GM10266 (cell line): ENCODE measurements around the gene MCTP2.

Experiments
- DNase-seq: peaks from one replicate; pipeline ENCODE4 v3.0.0; 2012; ENCODE audit errors: extremely low spot score
- CTCF ChIP-seq: IDR thresholded peaks from 2 replicates; pipeline ENCODE4 v1.5.1; 2012; ENCODE audit warnings: mild to moderate bottlenecking, low read depth; ENCODE audit not compliant: control insufficient read depth, insufficient read depth; ENCODE audit errors: missing control alignments

Gene MCTP2

DNA sequence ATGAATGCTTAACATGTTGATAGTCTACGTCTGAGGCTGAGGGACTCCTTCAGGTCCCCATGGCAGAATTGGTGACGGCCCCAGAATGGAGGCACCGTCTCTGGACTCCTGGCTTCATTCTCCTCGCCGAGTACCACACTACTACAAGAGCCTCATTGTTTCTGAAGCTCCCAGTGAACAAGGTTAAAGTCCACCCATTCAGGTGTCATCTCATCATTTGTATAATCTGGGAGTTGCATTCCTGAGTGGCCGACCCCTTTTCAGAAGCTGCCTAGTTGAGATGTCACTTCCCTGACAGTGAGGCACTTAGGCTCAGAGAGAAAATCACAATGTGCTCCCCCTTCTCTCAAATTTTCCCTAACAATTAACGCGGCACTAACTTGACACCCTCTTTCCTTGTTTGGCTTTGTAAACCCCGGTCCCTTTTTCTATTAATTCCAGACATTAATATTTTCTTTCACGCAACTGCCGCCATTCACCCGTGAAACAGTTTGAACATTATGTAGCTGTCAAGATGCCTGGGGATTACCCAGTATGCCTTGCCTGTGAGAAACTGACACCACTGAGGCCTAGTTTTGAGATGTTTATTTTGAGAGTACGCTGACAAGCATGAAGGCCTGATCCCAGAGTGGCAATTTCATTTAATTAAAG, 105.6 kb downstream of the MCTP2 start:
- no peak for TF ChIP-seq CTCF
- no peak for DNase-seq

DNA sequence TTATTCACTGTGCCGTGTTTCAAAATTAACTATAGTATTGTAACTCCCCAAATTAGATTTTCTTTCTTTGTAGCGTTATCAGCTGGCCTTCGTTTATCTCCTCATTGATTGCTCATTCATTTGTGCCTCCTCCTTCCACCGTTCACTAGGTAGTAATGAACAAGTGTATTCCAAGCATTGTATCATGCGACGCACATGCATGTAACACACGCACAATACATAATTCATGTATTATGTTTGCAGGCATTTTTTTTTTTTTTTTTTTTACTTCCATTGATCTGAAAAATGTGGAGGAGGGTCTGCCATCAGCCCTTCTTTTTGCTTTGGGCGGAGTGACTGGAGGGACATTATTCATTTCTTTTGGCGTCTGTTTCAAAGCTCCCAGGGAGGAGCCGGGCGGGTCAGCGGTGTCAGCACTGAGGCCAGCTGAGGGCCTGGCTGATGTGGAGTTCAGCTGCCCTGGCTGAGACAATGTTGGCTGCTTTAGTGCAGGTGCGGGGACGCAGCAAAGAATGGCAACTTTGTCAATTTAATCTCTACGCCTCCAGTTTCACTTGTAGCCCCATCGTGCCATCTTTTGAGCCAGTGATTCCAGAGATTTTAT, 107.0 kb downstream of the MCTP2 start:
- TF ChIP-seq CTCF: no peak
- no peak for DNase-seq

DNA sequence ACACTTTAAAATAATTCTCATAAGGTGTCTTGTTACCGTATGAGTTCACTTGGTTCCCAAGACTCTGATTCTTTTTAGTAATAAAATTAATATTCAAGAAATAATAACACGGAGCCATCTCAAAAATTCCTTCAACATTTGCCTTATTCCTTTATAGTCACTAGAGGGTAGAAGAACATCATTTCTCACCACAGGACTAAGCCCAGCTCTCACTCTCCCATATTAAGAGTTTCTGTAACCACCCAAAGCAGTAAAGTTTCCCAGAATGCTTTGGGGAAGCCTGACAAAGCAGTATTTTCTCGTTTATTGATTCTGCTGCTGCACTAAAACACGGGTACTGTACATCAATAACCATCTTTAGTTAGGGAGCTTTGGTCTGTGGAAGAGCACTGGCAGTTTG, 114.9 kb downstream of the MCTP2 start:
- no peak for DNase-seq
- TF ChIP-seq CTCF: no peak

GRCh38 chr15:94348084-94348483, 116.7 kb downstream of the MCTP2 start:
- DNase-seq: no peak
- no peak for TF ChIP-seq CTCF

DNA sequence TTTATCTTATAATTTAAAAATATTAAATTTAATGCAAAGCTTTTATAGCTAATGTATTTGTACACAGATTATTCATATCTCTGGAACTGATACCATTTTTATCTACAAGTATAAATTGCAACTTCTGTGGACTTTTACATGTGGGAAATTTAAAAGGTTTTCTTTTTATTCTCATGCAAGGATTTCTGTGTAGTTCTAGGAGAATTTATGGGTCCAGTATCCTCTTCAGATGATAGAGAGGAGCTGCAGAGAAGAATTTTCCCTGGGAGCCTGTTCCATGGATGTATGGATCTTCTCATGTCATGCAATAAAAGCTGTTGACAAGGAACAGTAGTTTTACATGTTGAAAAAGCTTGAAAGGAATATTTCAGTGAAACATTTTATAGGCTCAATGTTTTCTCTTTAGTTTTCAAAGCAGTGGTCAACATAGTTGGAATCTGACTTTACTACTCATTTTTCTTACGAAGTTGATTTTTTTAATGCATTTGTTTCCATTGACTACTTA, 119.7 kb downstream of the MCTP2 start:
- TF ChIP-seq CTCF: no peak
- no peak for DNase-seq

DNA sequence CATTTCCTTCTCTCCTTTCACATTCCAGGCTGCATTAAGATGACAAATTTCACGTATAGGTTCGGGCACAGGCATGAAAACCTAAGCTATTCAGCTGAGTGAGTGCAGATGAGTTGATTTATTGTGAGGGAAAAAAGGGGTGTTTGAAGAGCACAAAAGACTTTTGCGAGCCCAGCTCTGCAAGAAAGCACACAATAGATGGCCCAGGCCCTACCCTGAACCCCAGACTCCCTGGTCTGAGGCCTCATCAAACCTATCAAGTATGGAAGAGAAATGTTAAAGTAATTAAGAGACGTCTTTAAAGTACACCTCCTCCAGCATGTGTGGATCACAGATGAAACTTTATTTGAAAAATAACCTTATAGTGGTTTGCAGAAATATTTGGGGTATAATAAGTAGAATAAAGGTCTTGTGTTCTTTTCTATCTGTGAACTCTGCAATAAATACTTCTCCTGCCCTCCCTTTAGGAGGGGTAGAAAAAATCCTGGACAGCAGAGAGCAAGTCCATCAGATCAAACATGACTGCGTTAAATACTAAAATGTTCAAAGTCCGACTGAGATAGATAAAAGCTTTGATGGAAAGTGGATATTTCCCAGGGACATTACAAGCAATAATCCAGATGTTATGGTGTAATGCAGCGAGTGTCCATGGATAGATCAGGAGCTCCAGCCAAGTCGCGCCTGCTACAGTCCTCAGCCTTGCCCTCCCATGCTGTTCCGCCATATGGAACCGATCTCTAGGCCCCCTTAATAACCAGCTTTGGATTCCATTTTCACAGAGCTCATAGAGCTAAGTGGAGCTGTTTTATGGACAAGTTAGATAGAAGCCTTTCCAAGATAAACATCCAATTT, 121.5 kb downstream of the MCTP2 start:
- no peak for DNase-seq

More for the DNA sequence above, 121.5 kb downstream of the MCTP2 start:
- no peak for TF ChIP-seq CTCF
